Adrenal gland (tissue), 5 donors: ENCODE measurements around the gene ERCC6L2.

Source experiments
- CTCF ChIP-seq, 6 experiments: fragments of 450-650 bp in 4 of 6; fragments of 200-600 bp in 2 of 6; sonication (generic) in 1 of 6; IDR thresholded peaks; 1 replicate in 5 of 6; 2 replicates in 1 of 6; pipeline versions ENCODE4 v1.5.1 to v1.8.0; 2016 to 2021; ENCODE audit warnings: antibody characterized with exemption in 6 of 6, mild to moderate bottlenecking in 2 of 6, moderate library complexity in 1 of 6
- POLR2A ChIP-seq, 2 donors: fragments of 450-650 bp; IDR thresholded peaks; one replicate each; pipeline ENCODE4 v1.6.1; 2017; ENCODE audit warnings: antibody characterized with exemption in 2 of 2, mild to moderate bottlenecking in 2 of 2, moderate library complexity in 1 of 2
- donor health status: DM: no; HTN: no; CAD: no.

DNA sequence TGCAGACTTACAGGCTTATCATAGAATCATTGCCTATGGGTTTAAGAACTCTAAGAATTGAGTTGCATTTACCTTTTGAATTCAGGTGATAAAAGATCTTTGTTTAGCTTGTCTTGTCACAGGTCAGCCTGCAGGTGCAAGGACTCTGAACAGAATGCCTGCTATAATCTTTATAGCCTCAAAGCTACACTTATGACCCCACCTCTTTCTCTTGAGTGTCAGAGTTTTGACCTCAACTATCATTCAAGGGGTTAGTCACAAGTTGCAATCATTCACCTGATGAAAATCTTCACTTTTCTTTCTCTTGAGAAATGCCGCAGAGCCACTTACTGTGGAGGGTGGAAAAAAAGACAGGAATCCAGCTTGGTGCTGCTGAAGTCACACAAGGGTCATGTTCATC, 49.5 kb downstream of the ERCC6L2 start:
- TF ChIP-seq CTCF (IDR thresholded peaks at IDR 0.05), result no peak
- no peak for TF ChIP-seq POLR2A (IDR thresholded peaks at IDR 0.05)
